Activated naive CD4-positive, alpha-beta T cell treated with anti-CD3 and anti-CD28 coated beads, Interleukin-2, amount 50 U/mL, for 72 hours (primary cell): ENCODE results near the gene PIGL. TPM values are rescaled to one million over a fixed set of nuclear protein-coding genes. Genes with fewer than 3 reads are reported as not detected.
"Not testable (repeated sequence)": the region's sequence is repeated elsewhere in the genome, so short reads cannot be mapped to it uniquely, and the experiment has no call there.

Experiments used
- ATAC-seq, 2 donors: fragments of 150-1000 bp; cut with Tn5 transposase; 2 replicates each; pipeline ENCODE4 v1.10.0; 2021; ENCODE audit warnings: mild to moderate bottlenecking in 2 of 2, moderate library complexity in 2 of 2
- DNase-seq, 2 donors: peaks; one replicate each; pipeline ENCODE4 v3.0.0; 2021 to 2022; ENCODE audit warnings: low spot score in 2 of 2
- H3K27ac Mint-ChIP-seq, 2 donors: one replicate each; pipeline ENCODE4 v1.8.0; 2022; ENCODE audit warnings: mild to moderate bottlenecking in 2 of 2, mixed read lengths in 2 of 2
- H3K36me3 Mint-ChIP-seq, 2 donors: one replicate each; pipeline ENCODE4 v1.8.0; 2022; ENCODE audit warnings: mixed read lengths in 2 of 2
- H3K9me3 Mint-ChIP-seq, 2 donors: one replicate each; pipeline ENCODE4 v1.8.0; 2022; ENCODE audit warnings: mixed read lengths in 2 of 2
- total RNA-seq, 2 donors: library from RNA; stranded (reverse); gene quantifications; one replicate each; pipeline ENCODE4 v1.2.3, GENCODE V29; 2022

PIGL gene
- total RNA-seq, 2 donors from 2014 or later = 39.2 to 40.2 TPM

DNA sequence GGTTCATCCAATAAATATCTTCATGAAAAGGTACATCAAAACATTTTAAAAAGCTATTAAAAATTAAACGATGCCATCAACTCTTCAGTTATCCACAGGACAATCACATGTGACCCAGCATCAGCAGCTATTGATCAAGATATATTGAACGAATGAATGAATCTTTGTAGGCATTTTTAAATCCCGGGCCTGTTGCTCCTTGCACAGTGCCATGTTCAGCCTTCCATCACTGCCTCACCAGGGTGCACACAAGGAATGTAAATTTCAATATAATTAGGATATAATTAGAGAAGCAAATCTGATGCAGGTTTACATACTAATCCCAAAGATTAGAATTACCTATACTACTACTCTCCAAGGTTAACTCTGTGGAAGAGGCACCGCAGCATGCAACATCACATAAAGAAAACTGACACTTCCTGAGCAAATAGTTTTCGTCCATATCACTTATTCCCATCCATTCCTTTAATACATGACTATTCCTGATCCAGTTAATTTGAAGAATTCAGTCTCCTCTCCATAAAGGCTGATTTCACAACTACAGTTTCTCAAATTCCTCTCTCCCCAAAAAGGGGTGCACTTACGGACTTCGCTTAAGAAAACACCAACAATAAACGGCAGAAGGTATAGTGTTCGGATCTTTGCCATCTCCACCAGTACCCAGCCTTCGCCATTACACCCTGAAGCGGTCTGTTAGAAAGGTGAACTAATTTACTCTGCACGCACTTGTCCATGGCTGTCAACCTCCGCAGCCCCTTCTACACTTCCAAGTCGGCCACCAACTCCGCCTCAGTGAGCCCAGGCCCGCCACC is 2.6 kb upstream of the PIGL start:
- DNase-seq (no peak), ATAC-seq (no peak)
- H3K9me3 Mint-ChIP-seq = no peaks in the 10 kb centered on the region
- peak overlapping the region; percentile 72 to 98 for H3K27ac Mint-ChIP-seq
- peaks cover 9 to 18% of the 10 kb centered on the region in 2 donors for H3K36me3 Mint-ChIP-seq

DNA sequence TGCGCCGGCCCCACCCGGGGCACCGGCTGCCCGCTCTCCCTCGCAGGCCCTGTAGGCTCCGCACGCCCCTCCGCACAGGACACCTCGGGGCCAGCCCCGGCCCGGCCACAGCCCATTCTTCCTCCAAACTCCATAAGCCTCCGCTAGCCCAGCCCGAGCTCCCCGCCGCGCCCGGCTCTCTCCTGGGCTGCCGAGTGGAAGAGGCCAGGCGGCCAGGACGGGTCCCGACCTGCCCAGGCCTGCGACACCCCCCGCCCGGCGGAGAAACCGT is 2.1 kb upstream of the PIGL start:
- peak; percentile 39 to 49 for ATAC-seq
- DNase-seq = peak; percentile 36 to 71
- H3K9me3 Mint-ChIP-seq = no peaks in the 10 kb centered on the region
- H3K27ac Mint-ChIP-seq = peak overlapping the region; percentile 72 to 98
- peaks cover 9 to 18% of the 10 kb centered on the region in 2 donors for H3K36me3 Mint-ChIP-seq

DNA sequence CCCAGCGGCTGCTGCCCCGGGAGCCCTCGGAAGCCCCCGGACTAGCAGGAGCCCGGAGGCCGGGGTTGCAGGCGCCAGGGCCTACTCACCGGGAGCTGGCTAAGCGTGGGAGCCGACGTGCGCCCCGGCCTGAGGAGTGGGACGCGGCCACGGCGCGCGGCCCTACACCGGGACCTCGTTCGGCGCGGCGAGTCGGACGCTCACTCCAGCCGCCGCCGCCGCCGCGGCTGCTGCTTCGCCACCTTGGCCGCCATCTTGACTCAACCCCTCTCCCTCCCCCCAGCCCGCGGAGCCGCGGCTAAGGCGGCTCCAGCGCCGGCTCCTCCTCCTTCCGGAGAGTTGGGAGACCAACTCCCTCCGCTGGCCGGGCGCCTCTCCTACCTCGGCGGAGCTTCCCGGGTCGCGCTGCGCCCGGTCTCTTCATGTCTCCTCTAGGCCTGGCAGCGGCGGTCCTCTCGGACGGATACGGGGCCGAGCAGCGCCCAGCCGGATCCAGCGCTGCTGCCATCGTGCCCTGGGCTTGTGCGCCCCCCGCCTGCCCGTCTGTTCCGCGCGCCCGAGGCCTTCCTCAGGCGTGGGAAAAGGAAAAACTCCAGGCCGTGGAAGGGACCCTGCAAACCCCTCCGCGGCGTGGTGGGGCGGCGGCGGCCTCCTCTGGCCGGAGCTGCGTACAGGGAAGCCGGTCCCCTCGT is 1.6 kb upstream of the PIGL start, which contains the start of gene NCOR1:
NCOR1 (minus strand) TSS at position 262 of the 692 bp plus-strand sequence. CDS start 20,965 bp downstream, outside the sequence.
- no peaks in the 10 kb centered on the region for H3K9me3 Mint-ChIP-seq
- DNase-seq (peak; percentile 88), ATAC-seq (peak; percentile 87 to 89)
- H3K36me3 Mint-ChIP-seq = peaks cover 9 to 18% of the 10 kb centered on the region in 2 donors
- peak within 1 kb of the TSS; percentile 97 to 98 for H3K27ac Mint-ChIP-seq

DNA sequence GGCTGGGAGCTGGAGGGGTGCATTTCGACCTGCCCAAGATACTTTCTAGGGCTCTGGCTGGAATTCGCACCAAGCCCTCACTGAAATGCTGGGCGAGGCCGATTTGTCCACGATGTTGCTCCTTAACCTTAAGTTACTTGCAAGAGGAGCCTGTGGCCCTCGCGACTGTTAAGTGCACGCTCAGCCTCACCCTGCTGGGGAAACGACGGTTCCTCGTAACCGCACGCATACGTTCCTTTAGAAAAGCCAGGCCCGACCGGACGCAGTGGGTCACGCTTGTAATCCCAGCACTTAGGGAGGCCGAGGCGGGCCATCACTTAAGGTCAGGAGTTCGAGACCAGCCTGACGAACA is 1.1 kb upstream of the PIGL start:
- Mint-ChIP-seq H3K9me3 (no peaks in the 10 kb centered on the region), H3K27ac (peak overlapping the region; percentile 97 to 98), H3K36me3 (peaks cover 9 to 18% of the 10 kb centered on the region in 2 donors)
- ATAC-seq = peak in 1 of 2 donors; percentile 0
- DNase-seq = peak; percentile 48 to 58

DNA sequence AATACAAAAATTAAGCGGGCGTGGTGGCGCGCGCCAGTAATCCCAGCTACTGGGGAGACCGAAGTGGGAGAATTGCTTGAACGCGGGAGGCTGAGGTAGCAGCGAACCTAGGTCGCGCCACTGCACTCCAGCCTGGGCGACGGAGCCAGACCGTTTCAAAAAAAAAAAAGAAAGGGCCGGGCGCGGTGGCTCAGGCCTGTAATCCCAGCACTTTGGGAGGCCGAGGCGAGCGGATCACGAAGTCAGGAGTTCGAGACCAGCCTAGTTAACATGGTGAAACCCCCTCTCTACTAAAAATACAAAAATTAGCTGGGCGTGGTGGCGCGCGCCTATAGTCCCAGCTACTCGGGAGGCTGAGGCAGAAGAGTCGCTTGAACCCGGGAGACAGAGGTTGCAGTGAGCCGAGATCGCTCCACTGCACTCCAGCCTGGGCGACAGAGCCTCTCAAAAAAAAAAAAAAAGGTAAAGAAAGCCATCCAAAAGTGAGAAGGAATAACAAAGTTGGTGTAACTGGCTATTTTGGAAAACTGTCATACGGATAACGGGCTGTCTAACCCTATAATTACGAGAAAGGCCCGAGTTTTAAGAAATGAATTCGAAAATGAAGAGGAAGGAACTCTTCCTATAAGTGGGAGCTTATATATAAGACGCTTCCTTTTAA is 539 bp upstream of the PIGL start:
- H3K27ac Mint-ChIP-seq = peak overlapping the region; percentile 97 to 98
- not testable (repeated sequence) for DNase-seq, ATAC-seq, H3K9me3 Mint-ChIP-seq
- H3K36me3 Mint-ChIP-seq = peaks cover 9 to 18% of the 10 kb centered on the region in 2 donors

DNA sequence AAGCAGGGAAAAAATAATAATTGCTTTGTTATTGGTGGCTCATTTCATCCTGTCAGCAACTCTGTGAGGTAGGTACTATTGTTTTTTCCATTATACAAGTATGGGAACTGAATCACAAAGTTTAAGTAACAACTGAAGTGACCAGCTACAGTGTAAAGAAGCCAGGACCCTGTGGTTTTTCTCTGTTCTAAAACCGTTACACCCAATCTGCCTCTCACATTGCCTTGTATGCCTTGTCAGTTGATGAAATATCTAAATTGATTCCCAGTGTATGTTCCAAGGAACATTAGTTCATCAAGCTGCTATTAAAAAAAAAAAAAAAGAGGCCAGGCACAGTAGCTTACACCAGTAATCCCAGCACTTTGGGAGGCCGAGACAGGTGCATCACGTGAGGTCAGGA is 5.4 kb downstream of the PIGL start:
- no peak overlapping the region for H3K27ac Mint-ChIP-seq
- no peaks in the 10 kb centered on the region for H3K9me3 Mint-ChIP-seq
- DNase-seq (no peak), ATAC-seq (no peak)
- peaks cover 3 to 5% of the 10 kb centered on the region in 2 donors for H3K36me3 Mint-ChIP-seq

DNA sequence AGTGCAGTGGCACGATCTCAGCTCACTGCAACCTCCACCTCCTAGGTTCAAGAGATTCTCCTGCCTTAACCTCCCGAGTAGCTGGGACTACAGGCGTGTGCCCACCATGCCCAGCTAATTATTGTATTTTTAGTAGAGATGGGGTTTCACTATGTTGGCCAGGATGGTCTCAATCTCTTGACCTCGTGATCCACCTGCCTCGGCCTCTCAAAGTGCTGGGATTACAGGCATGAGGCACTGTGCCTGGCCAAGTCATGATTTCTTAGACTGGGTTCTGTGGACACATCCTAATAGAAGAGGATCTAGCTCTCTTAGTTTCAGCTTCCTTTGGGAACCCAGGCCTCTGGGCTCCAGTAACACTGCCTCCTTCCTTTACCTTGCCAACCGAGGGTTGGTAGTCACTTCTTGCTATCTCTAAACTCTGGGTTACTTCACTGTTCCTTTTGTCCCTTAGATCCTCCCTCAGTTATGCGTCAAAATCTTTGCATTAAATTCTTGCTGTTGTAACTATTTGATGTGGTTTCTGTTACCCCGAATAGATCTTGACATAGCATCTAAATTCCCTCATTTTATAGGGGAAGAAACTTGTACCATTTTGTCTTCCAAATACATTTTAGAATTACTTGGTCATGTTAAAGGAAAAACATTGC is 13.0 kb downstream of the PIGL start:
- peak; percentile 30 to 31 for ATAC-seq

DNA sequence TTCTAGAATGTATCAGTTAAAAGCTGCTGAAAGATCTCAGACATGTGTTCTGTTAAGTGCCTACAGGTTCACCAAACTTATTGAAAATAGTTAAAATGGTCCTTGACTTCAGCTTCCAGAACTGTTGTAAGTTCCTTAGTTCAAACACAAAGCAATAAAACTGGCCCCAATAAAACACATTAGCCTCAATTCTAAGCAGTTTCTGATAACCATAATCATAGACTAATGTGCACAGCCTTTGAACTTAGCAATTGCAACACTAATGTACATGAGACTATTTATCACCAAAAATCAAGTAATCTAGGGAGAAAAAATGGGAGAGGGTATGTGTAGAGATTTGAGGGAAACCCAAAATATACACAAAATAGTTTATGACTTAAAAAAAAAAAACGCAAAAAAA is 15.4 kb downstream of the PIGL start:
- H3K27ac Mint-ChIP-seq = peak overlapping the region in 1 of 2 donors; percentile 37
- ATAC-seq (no peak), DNase-seq (no peak)
- peaks cover 0 to 9% of the 10 kb centered on the region in 2 donors for H3K36me3 Mint-ChIP-seq
- H3K9me3 Mint-ChIP-seq = no peaks in the 10 kb centered on the region

More for the DNA sequence above, 13.0 kb downstream of the PIGL start:
- H3K36me3 Mint-ChIP-seq, DNase-seq, H3K9me3 Mint-ChIP-seq: not testable (repeated sequence)
- H3K27ac Mint-ChIP-seq = peak overlapping the region; percentile 88 to 95

DNA sequence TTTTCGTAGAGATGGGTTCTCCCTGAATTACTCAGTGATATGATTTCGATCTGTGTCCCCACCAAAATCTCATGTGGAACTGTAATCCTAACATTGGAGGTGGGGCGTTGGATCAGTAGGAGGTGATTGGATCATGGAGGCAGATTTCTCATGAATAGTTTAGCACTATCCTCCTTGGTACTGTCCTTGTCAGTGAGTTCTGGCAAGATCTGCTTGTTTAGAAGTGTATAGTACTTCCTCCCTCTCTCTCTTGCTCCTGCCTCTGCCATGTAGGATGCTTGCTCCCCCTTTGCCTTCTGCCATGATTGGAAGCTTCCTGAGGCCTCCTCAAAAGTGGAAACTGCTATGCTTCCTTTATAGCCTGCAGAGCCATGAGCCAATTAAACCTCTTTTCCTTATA is 22.9 kb downstream of the PIGL start:
- no peak overlapping the region for H3K27ac Mint-ChIP-seq
- ATAC-seq = no peak
- DNase-seq = no peak
- no peaks in the 10 kb centered on the region for H3K9me3 Mint-ChIP-seq
- H3K36me3 Mint-ChIP-seq = no peaks in the 10 kb centered on the region

DNA sequence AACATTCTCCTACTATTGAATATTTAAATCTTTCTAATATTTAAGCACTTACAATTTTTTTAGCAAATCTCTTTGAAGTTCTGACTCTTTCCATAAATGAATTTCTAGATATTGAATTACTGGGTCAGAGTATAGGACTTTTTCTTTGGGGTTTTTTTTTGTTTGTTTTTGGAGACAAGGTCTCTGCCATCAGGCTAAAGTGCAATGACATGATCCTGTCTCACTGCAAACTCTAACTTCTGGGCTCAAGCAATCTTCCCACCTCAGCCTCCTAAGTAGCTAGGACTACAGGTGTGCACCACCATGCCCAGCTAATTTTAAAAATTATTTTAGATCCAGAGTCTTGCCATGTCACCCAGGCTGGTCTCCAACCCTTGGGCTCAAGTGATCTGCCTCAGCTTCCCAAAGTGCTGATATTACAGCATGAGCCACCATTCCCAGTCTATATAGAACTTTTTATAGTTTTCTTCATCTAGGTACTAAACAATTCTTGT is 24.9 kb downstream of the PIGL start:
- ATAC-seq (no peak), DNase-seq (no peak)
- H3K36me3 Mint-ChIP-seq = peaks cover 0 to 1% of the 10 kb centered on the region in 2 donors
- no peak overlapping the region for H3K27ac Mint-ChIP-seq
- H3K9me3 Mint-ChIP-seq = no peaks in the 10 kb centered on the region

DNA sequence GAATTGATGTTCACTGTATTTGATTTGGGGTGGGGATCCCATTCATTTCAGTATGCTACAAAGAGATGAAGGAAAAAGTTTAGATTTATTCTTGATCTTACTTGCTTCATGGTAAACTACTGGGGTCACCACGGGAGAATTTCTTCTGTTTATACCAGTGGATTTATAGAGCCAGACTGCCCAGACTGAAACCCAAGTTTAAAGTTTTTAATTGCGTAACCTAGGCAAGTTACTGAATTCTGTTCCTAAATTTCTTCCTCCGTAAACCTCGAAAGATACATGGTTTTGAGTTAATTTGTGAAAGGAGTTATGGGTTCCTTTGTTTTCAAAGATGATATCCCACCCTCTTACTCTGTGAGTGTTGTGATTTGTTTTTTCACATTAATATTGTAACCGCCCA is 26.4 kb downstream of the PIGL start:
- no peaks in the 10 kb centered on the region for H3K9me3 Mint-ChIP-seq
- DNase-seq (no peak), ATAC-seq (no peak)
- no peak overlapping the region for H3K27ac Mint-ChIP-seq
- H3K36me3 Mint-ChIP-seq = peaks cover 2 to 4% of the 10 kb centered on the region in 2 donors

DNA sequence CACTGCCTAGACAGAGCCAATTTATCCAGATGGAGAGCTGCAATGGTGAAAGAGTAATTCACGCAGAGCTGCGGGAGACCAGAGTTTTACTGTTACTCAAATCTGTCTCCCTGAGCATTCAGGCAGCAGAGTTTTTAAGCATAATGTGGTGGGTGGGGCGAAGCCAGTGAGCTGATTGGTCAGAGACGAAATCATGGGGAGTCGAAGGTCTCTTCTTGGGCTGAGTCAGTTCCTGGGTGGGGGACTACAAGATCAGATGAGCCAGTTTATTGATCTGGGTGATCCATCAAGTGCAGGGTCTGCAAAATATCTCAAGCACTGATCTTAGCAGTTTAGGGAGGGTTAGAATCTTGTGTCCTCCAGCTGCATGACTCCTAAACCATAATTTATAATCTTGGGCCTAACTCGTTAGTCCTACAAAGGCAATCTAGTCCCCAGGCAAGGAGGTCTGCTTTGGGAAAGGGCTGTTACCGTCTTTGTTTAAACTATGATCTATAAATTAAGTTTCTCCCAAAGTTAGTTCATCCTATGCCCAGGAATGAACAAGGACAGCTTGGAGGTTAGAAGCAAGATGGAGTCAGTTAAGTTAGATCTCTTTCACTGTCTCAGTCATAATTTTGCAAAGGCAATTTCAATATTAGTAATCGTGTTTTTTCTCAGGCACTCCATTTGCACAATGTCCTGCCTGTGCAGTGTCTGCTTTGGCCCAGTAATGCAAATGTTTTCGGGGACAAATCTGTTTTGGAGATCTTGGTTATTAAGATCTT is 27.0 kb downstream of the PIGL start:
- H3K9me3 Mint-ChIP-seq = no peaks in the 10 kb centered on the region
- ATAC-seq (peak in 1 of 2 donors; percentile 68), DNase-seq (peak in 1 of 2 donors; percentile 8)
- H3K27ac Mint-ChIP-seq = no peak overlapping the region
- H3K36me3 Mint-ChIP-seq = peaks cover 4 to 6% of the 10 kb centered on the region in 2 donors

DNA sequence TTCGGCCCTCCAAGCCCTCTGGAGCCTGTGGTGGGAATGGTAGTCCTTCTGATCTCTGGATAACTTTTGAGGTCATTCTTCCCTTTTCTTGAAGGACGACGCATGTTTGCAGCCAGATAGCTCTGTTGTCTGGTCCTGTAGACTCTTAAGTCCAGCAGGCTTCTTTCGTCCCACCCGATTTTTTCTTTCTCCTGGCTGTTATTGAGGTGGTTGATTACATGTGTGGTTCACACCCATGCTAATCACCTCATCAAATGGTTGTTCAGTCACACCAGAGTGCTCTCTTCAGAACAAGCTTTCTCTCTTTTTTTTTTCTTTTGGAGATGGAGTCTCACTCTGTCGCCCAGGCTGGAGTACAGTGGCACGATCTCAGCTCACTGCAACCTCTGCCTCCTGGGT is 30.6 kb downstream of the PIGL start:
- DNase-seq (no peak), ATAC-seq (no peak)
- no peaks in the 10 kb centered on the region for H3K9me3 Mint-ChIP-seq
- H3K27ac Mint-ChIP-seq = no peak overlapping the region
- peaks cover 4 to 15% of the 10 kb centered on the region in 2 donors for H3K36me3 Mint-ChIP-seq

DNA sequence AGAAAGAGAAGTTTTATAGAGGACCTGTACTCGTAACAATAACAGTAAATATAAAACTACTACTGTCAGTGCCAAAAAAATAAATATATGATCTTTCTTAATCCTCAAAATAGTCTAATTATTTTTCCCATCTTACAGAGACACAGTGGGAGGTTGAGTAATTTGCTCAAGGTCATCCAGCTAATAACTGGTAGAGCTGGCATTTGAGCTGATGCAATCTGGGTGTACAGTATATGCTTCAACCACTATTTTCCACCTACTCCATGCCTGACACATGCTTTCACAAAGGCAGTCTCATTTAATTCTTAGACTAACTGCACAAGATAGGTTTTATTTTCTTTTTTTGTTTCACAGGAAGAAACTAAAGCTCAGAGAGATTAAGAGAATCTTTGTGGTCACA is 33.6 kb downstream of the PIGL start:
- peak overlapping the region; percentile 28 to 65 for H3K27ac Mint-ChIP-seq
- H3K9me3 Mint-ChIP-seq = no peaks in the 10 kb centered on the region
- DNase-seq (no peak), ATAC-seq (peak; percentile 53 to 56)
- peaks cover 4 to 15% of the 10 kb centered on the region in 2 donors for H3K36me3 Mint-ChIP-seq

DNA sequence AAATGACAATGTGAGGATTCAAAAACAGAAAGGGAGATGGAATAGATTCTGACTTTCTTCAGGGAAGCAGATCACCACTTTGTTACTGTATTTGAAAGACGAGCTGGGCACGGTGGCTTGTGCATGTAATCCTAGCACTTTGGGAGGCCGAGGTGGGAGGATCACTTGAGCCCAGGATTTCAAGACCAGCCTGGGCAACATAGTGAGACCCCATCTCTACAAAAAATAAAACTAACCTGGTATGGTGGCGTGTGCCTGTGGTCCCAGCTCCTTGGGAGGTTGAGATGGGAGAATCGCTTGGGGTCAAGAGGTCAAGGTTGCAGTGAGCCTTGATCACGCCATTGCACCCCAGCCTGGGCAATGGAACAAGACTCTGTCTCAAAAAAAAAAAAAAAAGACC is 34.0 kb downstream of the PIGL start:
- DNase-seq = no peak
- Mint-ChIP-seq H3K9me3 (no peaks in the 10 kb centered on the region), H3K36me3 (peaks cover 4 to 15% of the 10 kb centered on the region in 2 donors), H3K27ac (peak overlapping the region; percentile 28 to 65)
- ATAC-seq = no peak

DNA sequence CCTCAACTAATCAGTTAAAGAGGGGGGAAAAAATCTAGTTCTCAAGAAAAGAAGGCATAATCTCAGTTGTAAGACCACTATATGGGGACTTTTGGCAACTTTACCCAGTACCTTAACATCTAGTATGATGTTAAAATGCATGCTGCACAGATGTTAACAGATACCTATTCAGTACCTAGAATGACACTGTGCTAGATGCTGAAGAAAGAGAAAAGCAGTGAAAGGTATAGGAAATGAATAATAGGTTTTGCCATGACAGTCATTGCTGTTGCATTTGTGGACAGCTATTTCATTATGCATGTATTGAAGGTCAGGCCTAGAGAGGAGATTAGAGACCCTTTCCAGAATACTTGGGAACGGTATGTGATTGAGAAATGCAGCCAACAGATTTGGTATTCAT is 34.5 kb downstream of the PIGL start:
- ATAC-seq (peak in 1 of 2 donors; percentile 34), DNase-seq (no peak)
- Mint-ChIP-seq H3K9me3 (no peaks in the 10 kb centered on the region), H3K36me3 (peaks cover 4 to 15% of the 10 kb centered on the region in 2 donors), H3K27ac (peak overlapping the region in 1 of 2 donors; percentile 28)
